ENCODE data around the gene CENPX. TPM values are rescaled to one million over a fixed set of nuclear protein-coding genes. Genes with fewer than 3 reads are reported as not detected.

CENPX gene
- total and polyA plus RNA-seq, 2 experiments from 2014 or later, result 58.2 to 83.2 TPM

DNA sequence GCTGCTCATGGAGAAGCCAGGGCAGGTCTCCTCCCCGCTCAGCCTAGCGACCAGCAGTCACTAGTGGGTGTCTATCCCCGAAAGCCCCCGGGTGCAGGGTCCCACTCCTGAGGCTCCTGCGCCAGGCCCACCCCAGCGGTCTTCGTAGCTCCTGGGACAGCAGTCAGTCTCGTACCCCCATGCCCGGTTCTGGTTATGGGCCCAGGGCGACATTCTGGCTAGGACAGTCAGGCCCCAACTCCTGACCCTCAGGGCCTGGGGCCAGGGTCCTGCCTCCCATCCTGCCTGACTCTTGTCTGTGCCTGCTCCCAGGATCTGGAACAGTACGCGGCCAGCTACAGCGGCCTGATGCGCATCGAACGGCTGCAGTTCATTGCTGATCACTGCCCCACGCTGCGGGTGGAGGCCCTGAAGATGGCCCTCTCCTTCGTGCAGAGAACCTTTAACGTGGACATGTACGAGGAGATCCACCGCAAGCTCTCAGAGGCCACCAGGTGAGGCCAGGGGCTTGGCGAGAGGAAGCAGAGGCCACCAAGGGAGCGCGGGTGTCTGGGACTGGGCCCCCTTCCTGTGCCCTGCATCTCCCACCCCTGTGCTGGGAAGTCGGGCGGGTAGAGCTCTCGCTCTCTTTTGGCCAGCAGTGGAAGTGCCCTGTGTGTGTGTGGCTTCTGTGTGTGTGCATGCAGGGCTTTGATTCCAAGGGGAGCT, 31.0 kb upstream of the CENPX start:
- DNase-seq (ENCODE audit: low spot score), result no peak
- WGBS (ENCODE audit: low lambda C conversion rate, missing lambda C conversion rate), result 96% methylated on average over 26 of the region's 28 CpGs
- H3K4me1 ChIP-seq (ENCODE audit: insufficient read depth), result peaks cover 17% of the 10 kb centered on the region
- H3K4me2 ChIP-seq, result peak overlapping the region; percentile 99
- H3K79me2 ChIP-seq, result peaks cover 28% of the 10 kb centered on the region
- peaks cover 3% of the 10 kb centered on the region for H4K20me1 ChIP-seq (ENCODE audit: insufficient read depth, poor library complexity, severe bottlenecking)
- H3K4me3 ChIP-seq, result no peak overlapping the region
- no peaks in the 10 kb centered on the region for H3K9me2 ChIP-seq (replicated peaks; ENCODE audit: insufficient read depth)
- no peaks in the 10 kb centered on the region for H3K36me3 ChIP-seq (replicated peaks; ENCODE audit: insufficient read depth, low read depth)
- H2AFZ ChIP-seq, result no peak overlapping the region
- no peak overlapping the region for H3K27ac ChIP-seq
- TF ChIP-seq EZH2 (IDR thresholded peaks at IDR 0.05; ENCODE audit: borderline replicate concordance) (no peak), EZH2phosphoT487 (IDR thresholded peaks at IDR 0.05; ENCODE audit: low read depth, severe bottlenecking, unreplicated experiment) (no peak)
- TF ChIP-seq, protein P1, sequence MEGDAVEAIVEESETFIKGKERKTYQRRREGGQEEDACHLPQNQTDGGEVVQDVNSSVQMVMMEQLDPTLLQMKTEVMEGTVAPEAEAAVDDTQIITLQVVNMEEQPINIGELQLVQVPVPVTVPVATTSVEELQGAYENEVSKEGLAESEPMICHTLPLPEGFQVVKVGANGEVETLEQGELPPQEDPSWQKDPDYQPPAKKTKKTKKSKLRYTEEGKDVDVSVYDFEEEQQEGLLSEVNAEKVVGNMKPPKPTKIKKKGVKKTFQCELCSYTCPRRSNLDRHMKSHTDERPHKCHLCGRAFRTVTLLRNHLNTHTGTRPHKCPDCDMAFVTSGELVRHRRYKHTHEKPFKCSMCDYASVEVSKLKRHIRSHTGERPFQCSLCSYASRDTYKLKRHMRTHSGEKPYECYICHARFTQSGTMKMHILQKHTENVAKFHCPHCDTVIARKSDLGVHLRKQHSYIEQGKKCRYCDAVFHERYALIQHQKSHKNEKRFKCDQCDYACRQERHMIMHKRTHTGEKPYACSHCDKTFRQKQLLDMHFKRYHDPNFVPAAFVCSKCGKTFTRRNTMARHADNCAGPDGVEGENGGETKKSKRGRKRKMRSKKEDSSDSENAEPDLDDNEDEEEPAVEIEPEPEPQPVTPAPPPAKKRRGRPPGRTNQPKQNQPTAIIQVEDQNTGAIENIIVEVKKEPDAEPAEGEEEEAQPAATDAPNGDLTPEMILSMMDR (IDR thresholded peaks at IDR 0.05; ENCODE audit: poor library complexity), result no peak
- H3K27me3 ChIP-seq, result no peaks in the 10 kb centered on the region
- H3K9me3 ChIP-seq (ENCODE audit: low read depth), result no peaks in the 10 kb centered on the region

GRCh38 chr17:82053130-82053529, 30.5 kb upstream of the CENPX start:
- Histone ChIP-seq H3K4me2 (peak overlapping the region; percentile 99), H2AFZ (no peak overlapping the region), H3K4me1 (ENCODE audit: insufficient read depth) (peaks cover 17% of the 10 kb centered on the region), H3K36me3 (replicated peaks; ENCODE audit: insufficient read depth, low read depth) (no peaks in the 10 kb centered on the region), H4K20me1 (ENCODE audit: insufficient read depth, poor library complexity, severe bottlenecking) (peaks cover 3% of the 10 kb centered on the region), H3K27me3 (no peaks in the 10 kb centered on the region), H3K27ac (no peak overlapping the region), H3K79me2 (peaks cover 28% of the 10 kb centered on the region), H3K9me2 (replicated peaks; ENCODE audit: insufficient read depth) (no peaks in the 10 kb centered on the region), H3K4me3 (no peak overlapping the region), H3K9me3 (ENCODE audit: low read depth) (no peaks in the 10 kb centered on the region)
- DNase-seq (ENCODE audit: low spot score), result no peak
- 97% methylated on average over 14 of the region's 19 CpGs for WGBS (ENCODE audit: low lambda C conversion rate, missing lambda C conversion rate)
- TF ChIP-seq, protein P1 (IDR thresholded peaks at IDR 0.05; ENCODE audit: poor library complexity), result no peak
- TF ChIP-seq EZH2 (IDR thresholded peaks at IDR 0.05; ENCODE audit: borderline replicate concordance), result no peak
- no peak for TF ChIP-seq EZH2phosphoT487 (IDR thresholded peaks at IDR 0.05; ENCODE audit: low read depth, severe bottlenecking, unreplicated experiment)

DNA sequence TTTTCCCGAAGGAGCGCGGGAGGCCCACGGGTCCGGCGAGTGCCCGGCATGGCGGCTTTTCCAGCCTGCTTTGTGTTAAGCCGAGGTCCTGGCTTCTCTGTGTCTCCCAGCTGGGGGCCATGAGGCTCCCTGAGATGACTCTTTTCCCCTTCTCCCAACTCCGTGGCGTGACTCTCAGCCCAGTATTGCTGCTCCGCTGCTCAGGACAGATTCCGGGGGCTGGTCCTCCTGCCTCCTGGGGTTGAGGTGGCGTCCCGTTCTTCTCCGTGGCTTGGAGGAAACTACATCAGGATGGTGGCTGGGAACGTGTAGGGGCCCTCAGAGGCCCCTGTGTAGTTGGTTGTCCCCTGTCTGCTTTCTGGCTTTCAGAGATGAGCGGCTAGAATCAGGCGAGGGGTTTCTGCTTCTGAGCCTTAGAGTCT, 30.0 kb upstream of the CENPX start:
- H3K4me1 ChIP-seq (ENCODE audit: insufficient read depth), result peaks cover 17% of the 10 kb centered on the region
- no peaks in the 10 kb centered on the region for H3K36me3 ChIP-seq (replicated peaks; ENCODE audit: insufficient read depth, low read depth)
- H3K4me3 ChIP-seq, result peak overlapping the region; percentile 90
- TF ChIP-seq EZH2 (IDR thresholded peaks at IDR 0.05; ENCODE audit: borderline replicate concordance), result no peak
- TF ChIP-seq EZH2phosphoT487 (IDR thresholded peaks at IDR 0.05; ENCODE audit: low read depth, severe bottlenecking, unreplicated experiment), result no peak
- TF ChIP-seq, protein P1 (IDR thresholded peaks at IDR 0.05; ENCODE audit: poor library complexity), result no peak
- 38% methylated on average over 18 of the region's 19 CpGs for WGBS (ENCODE audit: low lambda C conversion rate, missing lambda C conversion rate)
- H3K79me2 ChIP-seq, result peaks cover 28% of the 10 kb centered on the region
- peak overlapping the region; percentile 99 for H3K4me2 ChIP-seq
- peaks cover 3% of the 10 kb centered on the region for H4K20me1 ChIP-seq (ENCODE audit: insufficient read depth, poor library complexity, severe bottlenecking)
- no peak overlapping the region for H3K27ac ChIP-seq
- H3K27me3 ChIP-seq, result no peaks in the 10 kb centered on the region
- DNase-seq (ENCODE audit: low spot score), result no peak
- H3K9me3 ChIP-seq (ENCODE audit: low read depth), result no peaks in the 10 kb centered on the region
- no peak overlapping the region for H2AFZ ChIP-seq
- H3K9me2 ChIP-seq (replicated peaks; ENCODE audit: insufficient read depth), result no peaks in the 10 kb centered on the region
